ENCODE data around the gene ZNF185.

Gene ZNF185

GRCh38 chrX:152897222-152898131 is at the start of gene ZNF185:
Gene ZNF185, plus strand, starts transcription at chrX:152898067. Its CDS starts 16,423 bp downstream, at chrX:152914490.
- no peak for FAIRE-seq

DNA sequence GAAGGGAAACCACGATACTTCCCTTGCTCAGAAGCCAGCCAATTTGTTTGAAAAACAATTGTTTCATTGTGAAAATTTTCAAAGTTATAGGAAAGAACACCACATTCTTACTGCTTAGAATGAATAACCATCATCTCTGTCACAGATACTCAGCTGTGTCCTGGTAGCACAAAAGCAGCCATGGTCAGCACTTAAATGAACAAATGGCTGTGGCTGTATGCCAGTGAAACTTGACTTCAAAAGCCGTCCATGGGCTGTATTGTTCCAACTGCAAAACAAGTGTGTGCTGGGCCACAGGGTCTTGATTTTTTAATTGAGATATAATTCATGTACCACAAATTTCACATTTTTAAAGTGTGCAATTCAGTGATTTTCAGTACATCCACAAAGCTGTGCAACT is 47.4 kb upstream of the ZNF185 start:
- FAIRE-seq: no peak

- FAIRE-seq: no peak
Observed at GRCh38 chrX:152853986-152854385, 43.9 kb upstream of the ZNF185 start.

GRCh38 chrX:152861116-152861515 is 36.8 kb upstream of the ZNF185 start:
- no peak for FAIRE-seq

DNA sequence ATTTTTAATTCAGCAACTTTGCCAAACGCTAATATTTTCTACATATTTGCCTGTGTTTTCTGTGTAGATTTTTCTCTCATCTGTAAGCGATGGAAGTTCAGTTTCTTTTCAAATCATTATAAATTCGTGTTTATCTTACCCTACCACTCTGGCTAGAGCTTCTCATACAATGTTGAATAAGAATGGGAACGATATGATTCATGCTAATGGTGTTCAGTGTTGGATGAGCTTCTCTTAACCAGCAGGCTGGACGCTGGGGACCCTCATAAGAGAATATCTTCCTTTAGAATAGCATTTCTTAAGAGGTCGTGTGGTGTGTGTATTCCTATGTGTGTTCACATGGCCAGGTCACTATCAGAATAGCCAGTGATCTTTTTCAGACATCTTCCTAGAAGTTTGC is 36.0 kb upstream of the ZNF185 start:
- no peak for FAIRE-seq

- no peak for FAIRE-seq
Observed at GRCh38 chrX:152865232-152865920, 32.5 kb upstream of the ZNF185 start.

DNA sequence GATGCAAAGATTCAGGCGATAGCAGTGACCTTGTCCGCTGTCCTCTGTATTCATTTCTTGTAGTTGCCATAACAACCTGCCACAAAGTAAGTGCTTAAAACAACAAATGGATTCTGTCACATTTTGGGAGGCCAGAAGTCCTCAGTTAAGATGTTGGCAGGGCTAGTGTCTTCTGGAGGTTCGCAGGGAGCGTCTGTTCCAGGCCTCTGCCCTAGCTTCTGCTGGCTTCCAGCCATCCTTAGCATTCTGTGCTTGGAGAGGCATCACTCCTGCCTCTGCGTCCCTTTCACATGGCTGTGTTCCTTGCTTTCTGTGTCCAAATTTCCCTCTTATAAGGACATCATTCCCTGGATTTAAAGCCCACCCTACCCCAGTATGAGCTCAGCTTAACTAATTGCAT is 31.5 kb upstream of the ZNF185 start:
- no peak for FAIRE-seq

DNA sequence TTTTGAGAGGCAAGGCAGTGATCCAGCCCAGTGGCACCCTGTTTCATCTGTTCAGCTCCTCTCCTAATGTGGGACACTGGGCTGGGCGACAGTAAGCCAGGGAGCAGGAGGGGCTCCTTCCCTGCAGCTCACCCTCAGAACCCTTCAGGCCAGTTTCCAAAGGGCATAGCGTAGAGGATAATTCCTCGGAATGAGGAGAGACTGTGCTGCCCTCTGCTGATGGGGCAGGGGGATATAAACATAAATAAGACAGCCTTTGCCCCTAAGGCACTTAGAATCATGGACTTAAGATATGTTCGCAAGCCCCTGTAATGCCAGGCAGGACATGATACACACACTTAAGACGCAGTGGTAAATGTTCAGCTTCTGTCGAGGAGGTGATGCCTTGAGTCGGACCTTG is 27.9 kb upstream of the ZNF185 start:
- no peak for FAIRE-seq

- FAIRE-seq: no peak
Observed at GRCh38 chrX:152871260-152871659, 26.6 kb upstream of the ZNF185 start.

DNA sequence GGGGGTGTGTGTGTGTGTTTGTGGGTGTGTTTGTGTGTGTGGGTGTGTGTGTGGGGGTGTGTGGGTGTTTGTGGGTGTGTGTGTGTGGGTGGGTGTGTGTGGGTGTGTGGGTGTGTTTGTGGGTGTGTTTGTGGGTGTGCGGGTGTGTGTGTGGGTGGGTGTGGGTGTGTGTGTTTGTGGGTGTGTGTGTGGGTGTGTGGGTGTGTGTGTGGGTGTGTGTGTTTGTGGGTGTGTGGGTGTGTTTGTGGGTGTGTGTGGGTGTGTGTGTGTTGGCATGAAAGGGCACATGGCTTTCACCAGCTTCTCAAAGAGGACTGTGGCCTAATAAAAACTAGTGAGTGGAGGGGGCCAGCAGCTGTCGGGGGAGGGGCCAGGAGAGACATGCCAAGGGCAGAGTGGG is 25.3 kb upstream of the ZNF185 start:
- FAIRE-seq: no peak

DNA sequence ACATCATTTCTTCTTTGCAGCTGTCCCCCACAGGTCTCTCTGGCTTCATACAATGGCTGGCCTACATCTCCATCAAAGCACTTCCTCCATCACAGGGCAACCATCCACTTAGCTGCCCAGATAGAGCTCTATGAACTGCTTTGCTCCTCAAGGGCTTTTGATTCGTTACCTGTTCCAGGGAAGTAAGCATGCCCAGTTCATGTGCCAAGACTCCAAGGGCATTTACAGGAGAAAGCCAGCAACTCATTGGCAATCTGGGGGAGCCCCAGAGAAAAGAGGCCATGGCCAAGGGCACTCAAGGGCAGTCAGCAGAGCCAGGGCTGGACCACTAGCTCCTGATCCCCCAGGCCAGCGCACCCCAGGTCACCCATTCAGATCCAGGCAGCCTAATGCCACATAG is 24.5 kb upstream of the ZNF185 start:
- no peak for FAIRE-seq

GRCh38 chrX:152876931-152877840 is 20.7 kb upstream of the ZNF185 start:
- FAIRE-seq: no peak

GRCh38 chrX:152878976-152879755 is 18.7 kb upstream of the ZNF185 start:
- FAIRE-seq: no peak

GRCh38 chrX:152881289-152881688 is 16.6 kb upstream of the ZNF185 start:
- FAIRE-seq: no peak

GRCh38 chrX:152884171-152884570 is 13.7 kb upstream of the ZNF185 start:
- no peak for FAIRE-seq

- no peak for FAIRE-seq
Observed at GRCh38 chrX:152886716-152887115, 11.2 kb upstream of the ZNF185 start.

- FAIRE-seq: no peak
Observed at GRCh38 chrX:152892499-152892898, 5.4 kb upstream of the ZNF185 start.

DNA sequence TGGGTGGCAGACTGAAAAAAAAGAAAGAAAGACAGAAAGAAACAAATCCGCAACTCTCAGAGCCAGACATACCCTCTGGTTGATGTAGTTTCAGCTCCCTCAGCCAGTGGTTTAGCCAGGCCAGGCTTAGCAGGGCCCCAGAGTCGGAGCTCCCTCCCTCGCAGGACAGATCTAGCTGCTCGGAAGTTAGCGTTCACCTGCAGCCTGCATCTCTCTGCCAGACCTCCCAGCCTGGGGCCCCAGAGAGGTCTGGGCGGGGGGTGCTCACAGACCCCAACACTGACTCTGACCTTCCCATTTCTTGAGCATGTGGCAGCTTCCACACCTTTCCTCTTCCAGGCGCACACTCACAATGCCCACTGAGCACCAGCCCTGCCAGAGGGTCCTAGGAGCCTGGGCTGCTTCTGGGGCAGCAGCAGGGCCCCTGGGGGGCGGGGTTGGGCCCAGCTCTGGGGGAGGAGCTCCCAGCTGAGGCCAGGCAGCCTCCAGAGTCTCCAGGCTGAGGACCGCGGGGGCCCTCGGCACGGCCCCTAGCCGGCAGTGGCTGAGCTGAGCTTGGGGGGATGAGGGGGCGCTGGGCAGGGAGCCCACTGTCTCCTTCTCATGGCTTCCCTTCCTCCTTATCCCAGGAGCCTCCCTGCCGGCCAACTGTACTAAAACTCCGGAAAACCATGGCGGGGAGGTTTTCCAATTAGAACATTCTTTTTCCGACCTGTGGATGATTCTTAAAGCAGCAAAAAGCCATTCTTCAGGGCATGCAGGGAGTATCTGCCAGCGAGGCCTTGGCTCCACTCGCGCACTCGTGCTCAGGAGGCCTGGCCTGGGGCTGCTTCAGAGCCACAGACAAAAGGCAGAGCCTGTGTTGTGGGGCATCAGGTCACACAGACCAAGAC is 4.6 kb upstream of the ZNF185 start:
- no peak for FAIRE-seq

DNA sequence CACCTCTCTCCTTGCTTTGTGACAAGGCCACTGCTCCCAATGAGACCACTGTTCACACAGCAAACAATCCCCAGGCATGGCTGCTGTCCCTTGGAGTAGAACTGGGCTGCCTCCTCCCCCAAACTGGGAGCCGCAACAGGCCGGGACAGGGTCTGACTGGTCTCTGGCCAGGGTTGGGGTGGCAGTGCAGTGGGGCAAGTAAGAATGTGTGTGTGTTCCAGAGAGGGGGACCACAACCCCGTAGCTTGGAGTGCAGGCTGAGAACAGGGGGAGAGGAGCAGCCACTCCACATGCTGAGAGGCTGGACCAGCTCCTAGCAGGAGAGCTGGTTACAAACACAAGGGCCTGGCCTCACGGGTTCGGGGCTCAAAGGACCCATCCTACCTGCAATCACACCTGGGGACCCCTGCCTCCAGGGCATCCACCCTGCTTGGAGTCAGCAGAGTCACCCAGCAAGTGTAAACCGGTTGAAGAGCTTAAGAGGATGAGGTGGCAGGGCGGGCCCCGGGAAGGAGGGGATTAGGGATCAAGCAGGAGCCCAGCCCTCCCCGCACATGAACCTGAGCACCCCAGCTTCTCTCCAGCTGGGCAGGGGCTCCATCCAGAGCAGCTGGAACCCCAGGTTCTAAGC is 3.8 kb upstream of the ZNF185 start:
- FAIRE-seq: no peak

DNA sequence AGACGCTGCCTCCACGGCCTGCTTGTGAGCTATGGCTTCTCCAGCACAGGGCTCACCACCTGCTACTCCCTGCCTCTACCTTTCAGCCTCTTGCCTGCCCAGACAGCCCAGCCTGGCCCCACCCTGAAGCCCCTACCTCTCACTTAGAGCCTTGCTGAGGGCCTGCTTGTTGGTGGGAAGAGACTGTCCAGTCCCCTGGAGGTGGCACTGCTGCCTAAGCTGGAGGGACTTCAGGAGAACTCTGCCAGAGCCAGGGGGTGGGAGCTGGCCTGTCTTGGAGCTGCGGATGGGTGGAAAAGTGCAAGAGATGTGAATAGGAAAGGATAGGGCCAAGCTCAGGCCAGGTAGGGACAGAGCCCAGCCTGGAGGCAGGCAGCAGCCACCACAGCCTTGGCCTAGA is 2.7 kb upstream of the ZNF185 start:
- FAIRE-seq: no peak
